ENCODE data around the gene KRT86.
"Not testable (repeated sequence)": the region's sequence is repeated elsewhere in the genome, so short reads cannot be mapped to it uniquely, and the experiment has no call there.

GRCh38 chr12:52257922-52258321 lies 16.5 kb upstream of the KRT86 start:
- TF ChIP-seq EZH2phosphoT487 (IDR thresholded peaks at IDR 0.05; ENCODE audit: unreplicated experiment); CTCF (conservative IDR thresholded peaks at IDR 0.05; ENCODE audit: low read depth in 2 of 2); POLR2AphosphoS5 (IDR thresholded peaks at IDR 0.05; ENCODE audit: low read depth); EZH2 (IDR thresholded peaks at IDR 0.05; ENCODE audit: low read depth, unreplicated experiment); REST (IDR thresholded peaks at IDR 0.05; ENCODE audit: unreplicated experiment); CREB1 (CRISPR knock-in tag; IDR thresholded peaks at IDR 0.05; ENCODE audit: low read depth); JUNB (IDR thresholded peaks at IDR 0.05; ENCODE audit: unreplicated experiment); ETS1 (IDR thresholded peaks at IDR 0.05); ZNF114 (CRISPR knock-in tag; IDR thresholded peaks at IDR 0.05); ZNF462 (CRISPR knock-in tag; IDR thresholded peaks at IDR 0.05); ZNF331 (CRISPR knock-in tag; IDR thresholded peaks at IDR 0.05; ENCODE audit: low read depth): not testable (repeated sequence)
